ENCODE measurements around the gene SLC17A1.

DNA sequence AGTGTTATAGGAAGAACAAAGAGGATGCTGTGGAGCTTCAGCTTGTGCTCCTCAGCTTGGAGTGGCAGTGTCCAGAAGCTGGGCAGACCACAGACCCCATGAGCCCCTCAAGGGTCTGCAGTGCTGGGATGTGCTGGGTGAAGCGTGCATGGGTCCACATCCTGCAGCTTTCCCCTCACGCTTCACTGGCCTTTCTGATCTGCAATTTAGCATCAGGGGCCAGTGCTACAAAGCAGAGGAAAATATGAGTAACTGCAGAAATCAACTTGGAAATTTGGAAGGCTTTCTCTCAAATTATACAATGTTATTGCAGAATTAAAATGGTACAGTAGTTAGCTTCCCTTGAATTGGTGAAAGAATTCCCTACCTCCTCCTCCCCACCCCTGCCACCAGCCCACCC is 67.2 kb downstream of the SLC17A1 start:
- TF ChIP-seq, protein P1, sequence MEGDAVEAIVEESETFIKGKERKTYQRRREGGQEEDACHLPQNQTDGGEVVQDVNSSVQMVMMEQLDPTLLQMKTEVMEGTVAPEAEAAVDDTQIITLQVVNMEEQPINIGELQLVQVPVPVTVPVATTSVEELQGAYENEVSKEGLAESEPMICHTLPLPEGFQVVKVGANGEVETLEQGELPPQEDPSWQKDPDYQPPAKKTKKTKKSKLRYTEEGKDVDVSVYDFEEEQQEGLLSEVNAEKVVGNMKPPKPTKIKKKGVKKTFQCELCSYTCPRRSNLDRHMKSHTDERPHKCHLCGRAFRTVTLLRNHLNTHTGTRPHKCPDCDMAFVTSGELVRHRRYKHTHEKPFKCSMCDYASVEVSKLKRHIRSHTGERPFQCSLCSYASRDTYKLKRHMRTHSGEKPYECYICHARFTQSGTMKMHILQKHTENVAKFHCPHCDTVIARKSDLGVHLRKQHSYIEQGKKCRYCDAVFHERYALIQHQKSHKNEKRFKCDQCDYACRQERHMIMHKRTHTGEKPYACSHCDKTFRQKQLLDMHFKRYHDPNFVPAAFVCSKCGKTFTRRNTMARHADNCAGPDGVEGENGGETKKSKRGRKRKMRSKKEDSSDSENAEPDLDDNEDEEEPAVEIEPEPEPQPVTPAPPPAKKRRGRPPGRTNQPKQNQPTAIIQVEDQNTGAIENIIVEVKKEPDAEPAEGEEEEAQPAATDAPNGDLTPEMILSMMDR (IDR thresholded peaks at IDR 0.05) = no peak
- TF ChIP-seq POLR2AphosphoS5 (IDR thresholded peaks at IDR 0.05; ENCODE audit: low read depth, low read length) (no peak), TCF7L2 (IDR thresholded peaks at IDR 0.05; ENCODE audit: low read depth, low read length) (no peak), SIN3A (IDR thresholded peaks at IDR 0.05; ENCODE audit: borderline replicate concordance, insufficient read depth, low read depth, low read length) (no peak)

Data from Panc1 (cell line).